Measurements from ENCODE around the gene DGKQ. TPM values are rescaled to one million over a fixed set of nuclear protein-coding genes. Genes with fewer than 3 reads are reported as not detected.

The DGKQ gene
- total RNA-seq, 1 experiment from 2014 or later: 11.8 TPM

- Mint-ChIP-seq H3K4me3 (ENCODE audit: low read depth, unreplicated experiment) (no peak overlapping the region), H3K27me3 (ENCODE audit: unreplicated experiment) (no peaks in the 10 kb centered on the region), H3K9me3 (ENCODE audit: low read depth, unreplicated experiment) (no peaks in the 10 kb centered on the region), H3K4me1 (ENCODE audit: low read depth, unreplicated experiment) (peaks cover 14% of the 10 kb centered on the region), H3K27ac (ENCODE audit: unreplicated experiment) (no peak overlapping the region), H3K36me3 (ENCODE audit: insufficient read depth, unreplicated experiment) (peaks cover 4% of the 10 kb centered on the region)
- CTCF ChIA-PET: no interaction called here
- intact Hi-C loops (cut with micrococcal nuclease; ENCODE audit: unreplicated experiment): no loop called here
- TF ChIP-seq, protein P1, sequence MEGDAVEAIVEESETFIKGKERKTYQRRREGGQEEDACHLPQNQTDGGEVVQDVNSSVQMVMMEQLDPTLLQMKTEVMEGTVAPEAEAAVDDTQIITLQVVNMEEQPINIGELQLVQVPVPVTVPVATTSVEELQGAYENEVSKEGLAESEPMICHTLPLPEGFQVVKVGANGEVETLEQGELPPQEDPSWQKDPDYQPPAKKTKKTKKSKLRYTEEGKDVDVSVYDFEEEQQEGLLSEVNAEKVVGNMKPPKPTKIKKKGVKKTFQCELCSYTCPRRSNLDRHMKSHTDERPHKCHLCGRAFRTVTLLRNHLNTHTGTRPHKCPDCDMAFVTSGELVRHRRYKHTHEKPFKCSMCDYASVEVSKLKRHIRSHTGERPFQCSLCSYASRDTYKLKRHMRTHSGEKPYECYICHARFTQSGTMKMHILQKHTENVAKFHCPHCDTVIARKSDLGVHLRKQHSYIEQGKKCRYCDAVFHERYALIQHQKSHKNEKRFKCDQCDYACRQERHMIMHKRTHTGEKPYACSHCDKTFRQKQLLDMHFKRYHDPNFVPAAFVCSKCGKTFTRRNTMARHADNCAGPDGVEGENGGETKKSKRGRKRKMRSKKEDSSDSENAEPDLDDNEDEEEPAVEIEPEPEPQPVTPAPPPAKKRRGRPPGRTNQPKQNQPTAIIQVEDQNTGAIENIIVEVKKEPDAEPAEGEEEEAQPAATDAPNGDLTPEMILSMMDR (IDR thresholded peaks at IDR 0.05; ENCODE audit: unreplicated experiment): no peak
- no TSS peak for BruUV-seq (replicated peaks)
- no peak for DNase-seq
These were observed 1.3 kb upstream of the DGKQ start for GRCh38 chr4:974668-975067.

GRCh38 chr4:972651-973424 lies 531 bp downstream of the DGKQ start:
- peak; percentile 20 for DNase-seq
- BruUV-seq (replicated peaks): no TSS peak
- CTCF ChIA-PET: no interaction called here
- no peaks in the 10 kb centered on the region for H3K9me3 Mint-ChIP-seq (ENCODE audit: low read depth, unreplicated experiment)
- TF ChIP-seq, protein P1 (IDR thresholded peaks at IDR 0.05; ENCODE audit: unreplicated experiment): no peak
- intact Hi-C loops (cut with micrococcal nuclease; ENCODE audit: unreplicated experiment): no loop called here
- peak overlapping the region; percentile 64 for H3K4me3 Mint-ChIP-seq (ENCODE audit: low read depth, unreplicated experiment)
- H3K36me3 Mint-ChIP-seq (ENCODE audit: insufficient read depth, unreplicated experiment): peaks cover 10% of the 10 kb centered on the region
- H3K27me3 Mint-ChIP-seq (ENCODE audit: unreplicated experiment): no peaks in the 10 kb centered on the region
- peaks cover 14% of the 10 kb centered on the region for H3K4me1 Mint-ChIP-seq (ENCODE audit: low read depth, unreplicated experiment)
- H3K27ac Mint-ChIP-seq (ENCODE audit: unreplicated experiment): no peak overlapping the region

GRCh38 chr4:971666-972500 lies 1.5 kb downstream of the DGKQ start:
- Mint-ChIP-seq H3K27me3 (ENCODE audit: unreplicated experiment) (no peaks in the 10 kb centered on the region), H3K4me3 (ENCODE audit: low read depth, unreplicated experiment) (peak overlapping the region; percentile 64), H3K36me3 (ENCODE audit: insufficient read depth, unreplicated experiment) (peaks cover 10% of the 10 kb centered on the region), H3K9me3 (ENCODE audit: low read depth, unreplicated experiment) (no peaks in the 10 kb centered on the region), H3K4me1 (ENCODE audit: low read depth, unreplicated experiment) (peaks cover 10% of the 10 kb centered on the region), H3K27ac (ENCODE audit: unreplicated experiment) (no peak overlapping the region)
- BruUV-seq (replicated peaks): no TSS peak
- CTCF ChIA-PET: no interaction called here
- intact Hi-C loops (cut with micrococcal nuclease; ENCODE audit: unreplicated experiment): no loop called here
- TF ChIP-seq, protein P1 (IDR thresholded peaks at IDR 0.05; ENCODE audit: unreplicated experiment): no peak
- no peak for DNase-seq

DNA sequence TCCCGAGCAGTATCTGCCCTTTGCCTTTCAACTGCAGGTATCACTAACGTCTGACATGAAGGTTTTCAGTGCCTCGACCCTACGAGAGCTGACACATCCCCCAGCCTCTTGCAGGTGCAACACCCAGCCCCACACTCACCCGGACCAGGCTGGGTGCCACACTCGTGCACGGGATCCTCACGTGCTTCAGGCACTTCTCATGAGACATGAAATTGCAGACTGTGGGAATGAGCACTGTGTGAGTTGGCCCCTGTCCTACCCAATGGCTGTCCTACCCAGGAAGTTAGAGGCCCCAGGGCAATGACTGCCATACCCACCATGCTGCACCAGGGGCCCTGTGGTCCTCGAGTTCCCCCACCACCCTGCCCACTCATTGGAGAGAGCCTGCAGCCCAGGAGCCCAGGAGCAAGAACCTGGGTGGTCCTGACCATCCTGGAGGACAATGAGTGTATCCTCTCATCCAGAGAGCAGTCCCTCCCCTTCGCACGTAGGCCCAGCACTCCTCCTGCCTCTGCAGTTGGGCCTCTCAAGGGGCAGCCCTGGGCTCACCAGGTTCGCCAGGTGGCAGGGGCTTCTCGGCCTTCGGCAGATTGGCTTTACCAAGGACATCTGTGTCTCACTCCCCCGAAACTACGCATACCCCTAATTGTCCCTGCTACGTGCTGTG lies 2.4 kb downstream of the DGKQ start:
- peaks cover 7% of the 10 kb centered on the region for H3K4me1 Mint-ChIP-seq (ENCODE audit: low read depth, unreplicated experiment)
- H3K9me3 Mint-ChIP-seq (ENCODE audit: low read depth, unreplicated experiment): no peaks in the 10 kb centered on the region
- CTCF ChIA-PET: no interaction called here
- intact Hi-C loops (cut with micrococcal nuclease; ENCODE audit: unreplicated experiment): no loop called here
- no peak for DNase-seq
- no peaks in the 10 kb centered on the region for H3K27me3 Mint-ChIP-seq (ENCODE audit: unreplicated experiment)
- no peak overlapping the region for H3K27ac Mint-ChIP-seq (ENCODE audit: unreplicated experiment)
- no TSS peak for BruUV-seq (replicated peaks)
- no peak overlapping the region for H3K4me3 Mint-ChIP-seq (ENCODE audit: low read depth, unreplicated experiment)
- TF ChIP-seq, protein P1 (IDR thresholded peaks at IDR 0.05; ENCODE audit: unreplicated experiment): no peak
- peaks cover 10% of the 10 kb centered on the region for H3K36me3 Mint-ChIP-seq (ENCODE audit: insufficient read depth, unreplicated experiment)
